GM13977 (cell line): ENCODE data around the gene MIEN1.
"Not testable (repeated sequence)": the region's sequence is repeated elsewhere in the genome, so short reads cannot be mapped to it uniquely, and the experiment has no call there.

ENCODE experiments used
- DNase-seq: peaks from one replicate; pipeline ENCODE4 v3.0.0; 2012; ENCODE audit warnings: low spot score
- in situ Hi-C: fragments of 300-500 bp; cut with MboI; formaldehyde crosslinking; loops from one replicate; pipeline ENCODE4 v1.12.0; 2022; ENCODE audit warnings: low sequenced_read_pairs, low pct_unique_long_range_greater_than_20kb, mixed read lengths, inconsistent platforms; ENCODE audit not compliant: unreplicated experiment
- TF ChIP-seq, protein P1 (sequence below): IDR thresholded peaks from 2 replicates; pipeline ENCODE4 v1.5.1; 2012; ENCODE audit warnings: mild to moderate bottlenecking, control low read depth; ENCODE audit not compliant: insufficient read depth; ENCODE audit errors: extremely low read depth, missing control alignments

MIEN1 gene

DNA sequence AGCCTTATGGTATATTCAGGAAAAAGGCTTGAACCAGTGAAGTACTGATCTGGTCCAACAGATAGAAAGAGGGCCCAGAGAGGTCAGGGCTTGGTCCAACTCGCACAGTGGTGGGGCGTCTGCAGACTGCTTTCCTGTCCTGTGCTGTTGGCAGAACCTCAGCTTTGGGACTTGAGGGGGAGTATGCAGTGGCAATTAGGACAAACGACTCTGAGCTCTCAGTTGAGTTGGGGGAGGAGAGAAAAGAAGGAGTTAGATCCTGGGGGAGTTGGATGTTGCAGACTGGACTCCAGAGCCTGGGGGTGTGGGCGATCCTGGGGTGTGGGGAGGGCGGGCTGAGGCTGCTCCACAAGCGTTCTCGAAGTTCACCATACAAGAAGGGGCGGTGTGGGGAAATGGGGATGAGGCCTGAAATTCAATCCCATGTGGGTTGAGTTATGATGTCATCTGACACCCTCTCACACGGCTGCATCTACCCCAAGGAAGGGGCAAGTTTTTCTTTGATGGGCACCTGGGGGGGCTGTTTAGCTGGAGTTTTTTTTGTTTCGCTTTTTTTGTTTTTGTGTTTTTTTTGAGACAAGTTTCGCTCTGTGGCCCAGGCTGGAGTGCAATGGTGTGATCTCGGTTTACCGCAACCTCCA lies 22.0 kb upstream of the MIEN1 start:
- peak; percentile 13 for DNase-seq
- in situ Hi-C loops: loop anchor here (10.0 kb wide), 1 partner anchor 128 kb away; the partner anchor contains the start of gene PPP1R1B
- TF ChIP-seq, protein P1, sequence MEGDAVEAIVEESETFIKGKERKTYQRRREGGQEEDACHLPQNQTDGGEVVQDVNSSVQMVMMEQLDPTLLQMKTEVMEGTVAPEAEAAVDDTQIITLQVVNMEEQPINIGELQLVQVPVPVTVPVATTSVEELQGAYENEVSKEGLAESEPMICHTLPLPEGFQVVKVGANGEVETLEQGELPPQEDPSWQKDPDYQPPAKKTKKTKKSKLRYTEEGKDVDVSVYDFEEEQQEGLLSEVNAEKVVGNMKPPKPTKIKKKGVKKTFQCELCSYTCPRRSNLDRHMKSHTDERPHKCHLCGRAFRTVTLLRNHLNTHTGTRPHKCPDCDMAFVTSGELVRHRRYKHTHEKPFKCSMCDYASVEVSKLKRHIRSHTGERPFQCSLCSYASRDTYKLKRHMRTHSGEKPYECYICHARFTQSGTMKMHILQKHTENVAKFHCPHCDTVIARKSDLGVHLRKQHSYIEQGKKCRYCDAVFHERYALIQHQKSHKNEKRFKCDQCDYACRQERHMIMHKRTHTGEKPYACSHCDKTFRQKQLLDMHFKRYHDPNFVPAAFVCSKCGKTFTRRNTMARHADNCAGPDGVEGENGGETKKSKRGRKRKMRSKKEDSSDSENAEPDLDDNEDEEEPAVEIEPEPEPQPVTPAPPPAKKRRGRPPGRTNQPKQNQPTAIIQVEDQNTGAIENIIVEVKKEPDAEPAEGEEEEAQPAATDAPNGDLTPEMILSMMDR: no peak

DNA sequence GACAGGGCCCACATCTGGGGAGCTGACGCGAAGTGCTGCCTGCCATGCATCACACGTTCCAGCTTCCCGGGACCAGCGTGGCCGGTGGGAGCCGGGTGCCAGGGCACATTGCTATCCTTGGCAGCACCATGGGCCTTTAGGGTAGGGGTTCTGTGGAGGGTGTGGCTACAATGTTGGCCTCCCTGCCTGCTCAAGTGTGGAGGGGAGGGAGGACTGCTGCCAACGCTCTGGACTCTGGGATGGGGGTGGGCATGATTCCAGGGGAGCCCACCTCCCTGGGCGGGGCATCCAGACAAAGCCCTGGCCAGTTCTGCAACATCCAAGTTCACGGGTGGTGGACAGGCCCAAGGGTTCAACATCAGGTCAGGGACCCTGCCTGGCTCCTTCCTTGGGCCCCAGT lies 21.3 kb upstream of the MIEN1 start:
- TF ChIP-seq, protein P1: no peak
- in situ Hi-C loops: loop anchor here (10.0 kb wide), 1 partner anchor 127 kb away; the partner anchor contains the start of gene PPP1R1B

DNA sequence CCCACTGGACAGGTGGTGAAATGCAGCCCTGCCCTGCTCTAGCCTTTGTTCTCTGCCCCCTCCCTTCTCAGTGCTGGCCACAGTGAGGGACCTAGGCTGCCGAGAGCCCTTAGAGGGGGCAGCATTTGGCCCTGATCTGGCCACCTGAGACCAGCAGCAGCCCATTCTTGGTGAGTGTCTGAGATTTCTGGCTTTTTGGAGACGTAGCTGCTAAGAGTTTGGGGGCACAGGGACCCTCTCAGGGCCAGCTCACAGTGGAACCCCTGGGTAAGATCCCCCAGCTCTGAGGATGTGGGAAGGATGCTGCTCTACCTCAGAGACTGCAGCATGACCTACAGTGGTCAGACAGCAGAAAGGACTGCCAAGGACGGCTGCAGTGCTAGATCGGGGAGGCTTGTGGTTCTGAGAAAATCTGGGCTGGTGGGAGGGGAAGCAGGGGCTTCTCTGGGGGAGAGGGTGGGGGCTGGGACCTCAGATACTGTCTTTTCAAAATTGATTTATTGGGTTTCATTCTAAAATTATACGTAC lies 20.7 kb upstream of the MIEN1 start:
- peak; percentile 12 for DNase-seq
- TF ChIP-seq, protein P1: no peak
- in situ Hi-C loops: loop anchor here (10.0 kb wide), 1 partner anchor 126 kb away; the partner anchor contains the start of gene PPP1R1B

More for the DNA sequence above, 21.3 kb upstream of the MIEN1 start:
- DNase-seq: no peak

DNA sequence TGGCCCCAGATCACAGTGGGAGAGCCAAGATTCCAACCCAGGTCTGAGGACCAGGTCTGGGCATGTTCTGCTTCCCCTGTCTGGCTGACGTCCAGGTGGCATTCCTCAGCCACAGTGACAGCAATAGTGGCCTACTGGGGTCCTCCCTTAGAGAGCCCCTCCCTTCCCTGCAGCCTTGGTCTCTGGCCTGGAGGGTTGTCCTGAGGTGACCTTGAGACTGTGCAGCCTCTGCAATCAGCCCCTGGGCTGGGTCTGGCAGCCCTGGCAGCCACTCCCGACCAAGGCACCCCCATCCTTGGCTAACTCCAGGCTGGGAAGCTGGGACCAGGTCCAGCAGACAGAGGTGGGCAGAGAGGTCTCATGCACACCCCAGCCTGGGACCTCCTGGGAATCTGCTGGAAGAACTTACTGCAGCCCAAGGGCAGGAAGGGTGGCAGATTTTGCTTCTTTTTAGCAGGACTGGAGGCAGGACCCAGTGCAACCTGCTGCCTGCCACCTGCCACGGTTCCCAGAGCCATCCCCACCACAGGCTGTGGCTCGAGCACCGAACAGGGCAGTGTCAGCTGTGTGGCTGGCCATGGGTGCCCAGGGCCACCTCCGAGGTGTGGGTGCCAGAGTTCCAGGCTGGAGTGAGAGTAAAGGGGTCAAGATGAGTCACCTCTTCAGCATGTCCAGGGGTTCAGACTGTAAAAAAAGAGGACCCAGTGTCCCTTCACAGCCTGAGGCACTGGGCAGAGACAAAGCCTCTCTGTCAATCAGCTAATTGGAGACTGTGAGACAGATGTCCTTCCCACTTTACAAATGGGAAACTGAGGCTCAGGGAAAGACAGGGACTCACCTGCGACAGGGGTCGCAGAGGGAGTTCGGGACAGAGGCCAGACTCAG lies 20.0 kb upstream of the MIEN1 start:
- TF ChIP-seq, protein P1: no peak
- in situ Hi-C loops: loop anchor here (10.0 kb wide), 1 partner anchor 126 kb away; the partner anchor contains the start of gene PPP1R1B
- DNase-seq: peak; percentile 8

DNA sequence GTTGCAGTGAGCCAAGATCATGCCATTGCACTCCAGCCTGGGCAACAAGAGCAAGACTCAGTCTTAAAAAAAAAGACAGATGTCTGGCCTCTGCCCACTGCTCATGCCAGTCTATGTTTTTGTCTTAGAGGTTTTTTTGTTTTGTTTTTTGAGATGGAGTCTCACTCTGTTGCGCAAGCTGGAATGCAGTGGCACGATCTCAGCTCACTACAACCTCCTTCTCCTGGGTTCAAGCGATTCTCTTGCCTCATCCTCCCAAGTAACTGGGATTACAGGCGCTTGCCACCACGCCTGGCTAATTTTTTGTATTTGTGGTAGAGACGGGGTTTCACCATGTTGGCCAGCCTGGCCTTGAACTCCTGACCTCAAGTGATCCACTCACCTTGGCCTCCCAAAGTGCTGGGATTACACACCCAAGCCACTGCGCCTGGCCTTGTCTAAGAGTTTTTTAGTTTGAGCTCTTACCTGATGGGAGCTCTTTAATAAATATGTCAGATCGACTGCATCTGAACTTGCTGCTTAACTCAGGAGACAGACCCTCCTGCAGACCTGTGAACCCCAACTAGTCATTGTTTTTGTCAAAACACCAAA lies 18.2 kb upstream of the MIEN1 start:
- DNase-seq, in situ Hi-C loops: not testable (repeated sequence)

DNA sequence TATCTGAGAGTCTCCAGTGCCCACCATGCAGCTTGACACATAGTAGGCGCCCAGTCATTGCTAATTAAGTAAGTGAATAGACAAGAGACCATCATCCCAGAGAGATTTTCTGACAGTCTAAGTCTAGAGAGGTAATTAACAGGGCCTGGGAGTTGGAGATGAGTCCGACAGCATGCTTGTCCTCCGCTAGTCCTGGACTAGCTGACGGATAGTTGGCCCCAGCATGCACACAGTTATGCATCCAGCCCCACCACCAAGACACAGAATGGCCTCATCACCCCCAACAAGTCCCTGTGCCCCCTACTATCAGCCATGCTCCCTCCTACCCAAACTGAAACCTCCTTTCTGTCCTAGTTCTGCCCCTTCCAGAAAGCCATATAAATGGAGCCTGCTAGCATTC lies 17.4 kb upstream of the MIEN1 start:
- no peak for DNase-seq
- in situ Hi-C loops: no loop called here
- TF ChIP-seq, protein P1: no peak
